Hematopoietic multipotent progenitor cell treated with erythropoietin and hydrocortisone succinate and interleukin-3 and kit ligand, for 17 days (in vitro differentiated cells): ENCODE results near the gene STAG1.
A peak's percentile ranks its signal among the peaks of the same experiment; 100 is the strongest.
"Not testable (repeated sequence)": the region's sequence is repeated elsewhere in the genome, so short reads cannot be mapped to it uniquely, and the experiment has no call there.

ENCODE experiments used
- DNase-seq: peaks from one replicate; pipeline ENCODE4 v3.0.0-alpha.2; 2015; ENCODE audit warnings: low spot score

The STAG1 gene

DNA sequence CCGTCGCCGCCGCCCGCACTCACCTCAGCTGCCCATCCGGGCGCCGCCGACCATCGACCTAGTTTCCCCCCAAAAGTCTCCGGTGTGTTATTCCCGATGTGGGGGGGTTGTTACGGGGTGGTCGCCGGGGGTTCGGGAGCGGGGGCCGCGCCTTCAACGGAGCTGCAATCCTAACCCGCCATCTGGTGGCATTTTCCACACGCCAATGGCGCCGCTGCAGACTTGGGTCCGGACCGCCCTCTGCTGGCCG lies at the start of gene STAG1:
STAG1 (minus strand) TSS at position 207 of the 250 bp plus-strand sequence. CDS start 121,480 bp downstream, outside the sequence.
- DNase-seq = no peak

DNA sequence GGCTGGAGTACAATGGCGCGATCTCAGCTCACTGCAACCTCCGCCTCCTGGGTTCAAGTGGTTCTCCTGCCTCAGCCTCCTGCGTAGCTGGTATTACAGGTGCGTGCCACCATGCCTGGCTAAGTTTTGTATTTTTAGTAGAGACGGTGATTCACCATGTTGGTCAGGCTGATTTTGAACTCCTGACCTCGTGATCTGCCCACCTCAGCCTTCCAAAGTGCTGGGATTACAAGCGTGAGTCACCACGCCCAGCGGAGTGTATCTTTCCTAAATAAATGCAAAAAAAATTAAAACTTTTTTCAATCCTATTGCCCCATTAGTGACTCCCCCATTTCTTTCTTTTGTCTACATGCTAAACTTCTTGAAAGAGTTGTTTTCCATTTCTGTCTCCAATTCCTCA lies 49.0 kb upstream of the STAG1 start:
- DNase-seq = not testable (repeated sequence)

DNA sequence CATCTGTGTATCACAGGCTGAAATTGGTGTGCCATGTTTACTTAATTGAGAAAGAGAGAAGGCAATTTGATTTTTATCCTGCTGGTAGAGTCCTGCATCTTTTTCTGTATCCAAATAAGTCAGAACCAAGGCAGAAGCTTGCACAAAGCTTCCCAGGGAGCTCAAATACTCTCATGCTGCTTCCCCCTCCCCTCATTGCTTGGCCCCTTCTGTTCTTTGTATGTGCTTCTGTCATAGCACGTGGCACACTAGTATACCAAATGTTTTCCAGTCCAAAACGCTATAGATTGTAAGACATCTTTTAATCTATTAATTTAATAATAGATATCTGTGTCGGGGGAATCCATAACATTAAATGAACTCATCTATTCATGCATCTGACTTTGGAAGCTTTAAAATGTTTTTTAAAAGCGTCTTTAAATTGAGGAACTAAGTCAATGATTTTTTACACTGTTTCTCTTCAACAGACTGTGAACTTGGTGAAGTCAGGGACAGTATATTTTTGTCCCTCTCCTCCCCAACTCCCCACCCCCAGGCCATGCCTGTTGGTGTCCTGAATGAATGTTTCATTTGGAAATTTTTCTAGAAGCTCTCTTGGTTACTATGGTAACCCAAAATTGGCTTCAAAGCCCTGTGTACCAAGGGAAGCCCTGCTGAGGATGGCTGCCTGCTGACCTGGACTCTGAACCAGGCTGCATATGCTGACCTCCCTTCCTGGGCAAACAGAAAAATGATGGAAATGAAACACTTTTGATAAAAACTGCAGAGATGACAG lies 40.6 kb upstream of the STAG1 start:
- no peak for DNase-seq

DNA sequence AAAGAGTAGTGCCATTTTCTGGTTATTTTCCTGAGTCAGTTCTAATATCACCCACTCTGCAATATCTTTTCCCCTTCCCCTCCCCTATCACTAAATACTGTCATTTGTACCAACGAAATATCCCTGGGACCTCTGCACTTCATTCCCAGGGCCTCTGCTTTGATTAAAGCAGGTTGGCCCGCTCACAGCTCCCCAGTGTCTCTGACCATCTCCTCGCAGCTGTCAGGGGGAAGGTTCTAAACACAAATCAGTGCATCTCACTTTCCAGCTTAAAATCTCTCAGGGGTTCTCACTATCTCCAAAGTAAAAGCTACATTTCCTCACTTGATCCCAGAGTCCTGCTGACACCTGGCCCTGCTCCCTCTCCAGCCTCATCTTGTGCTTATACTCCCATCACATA lies 38.6 kb upstream of the STAG1 start:
- DNase-seq = no peak

DNA sequence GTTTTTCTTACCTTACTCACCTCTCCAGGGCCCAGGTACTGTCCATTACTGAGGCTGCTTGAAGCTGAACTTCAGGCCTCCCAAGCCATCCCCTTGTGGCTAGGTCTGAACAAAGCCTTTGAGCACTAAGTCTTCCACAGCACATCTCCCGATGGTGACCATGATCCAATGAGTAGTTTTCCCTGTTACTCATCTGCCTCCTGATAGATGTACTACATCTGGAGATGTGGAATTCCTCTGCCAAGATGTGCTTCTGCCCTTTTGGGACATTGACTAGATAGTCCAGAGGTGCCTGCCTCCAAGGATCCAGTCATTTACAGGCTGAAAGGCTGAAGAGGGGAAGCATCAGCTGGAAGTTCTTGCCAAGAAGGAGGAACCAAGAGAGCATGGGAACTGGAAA lies 37.8 kb upstream of the STAG1 start:
- no peak for DNase-seq

DNA sequence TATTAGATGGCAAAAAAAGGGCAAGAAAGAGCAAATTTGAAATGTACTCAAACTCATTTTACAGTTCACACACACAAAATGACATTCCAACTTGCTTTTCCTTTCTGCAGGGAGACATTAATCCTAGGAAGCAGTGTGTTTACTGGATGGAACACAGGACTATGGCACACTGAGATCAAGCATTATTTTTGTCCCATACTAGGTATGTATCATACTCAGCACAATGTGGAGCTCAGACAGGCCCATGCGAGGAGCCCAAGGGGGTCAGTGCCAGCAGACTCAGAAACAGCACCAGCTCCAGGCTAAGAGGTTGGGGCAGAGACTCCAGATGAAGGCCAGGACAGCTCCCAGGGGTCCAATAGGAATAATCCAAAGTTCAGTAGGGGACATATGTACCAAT lies 36.0 kb upstream of the STAG1 start:
- no peak for DNase-seq

DNA sequence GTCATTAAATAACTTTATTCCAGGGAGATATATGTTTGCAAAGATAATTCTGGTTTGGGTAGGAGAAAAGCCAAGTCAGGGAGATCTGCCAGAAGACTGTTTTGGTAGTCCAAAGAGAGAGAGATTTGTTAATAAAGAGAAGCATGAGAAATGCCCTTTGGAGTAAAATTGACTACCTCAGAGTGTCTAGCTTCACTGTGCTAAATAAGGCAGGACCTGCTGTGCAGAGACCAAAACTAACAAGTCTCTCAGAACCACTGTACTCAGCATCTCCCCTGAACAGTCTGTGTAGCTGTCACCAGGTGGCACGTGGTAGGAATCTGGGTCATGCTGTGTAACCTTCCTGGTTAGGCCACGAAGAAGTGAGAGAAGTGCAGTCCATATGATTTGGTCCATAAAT lies 35.2 kb upstream of the STAG1 start:
- DNase-seq = peak; percentile 58

DNA sequence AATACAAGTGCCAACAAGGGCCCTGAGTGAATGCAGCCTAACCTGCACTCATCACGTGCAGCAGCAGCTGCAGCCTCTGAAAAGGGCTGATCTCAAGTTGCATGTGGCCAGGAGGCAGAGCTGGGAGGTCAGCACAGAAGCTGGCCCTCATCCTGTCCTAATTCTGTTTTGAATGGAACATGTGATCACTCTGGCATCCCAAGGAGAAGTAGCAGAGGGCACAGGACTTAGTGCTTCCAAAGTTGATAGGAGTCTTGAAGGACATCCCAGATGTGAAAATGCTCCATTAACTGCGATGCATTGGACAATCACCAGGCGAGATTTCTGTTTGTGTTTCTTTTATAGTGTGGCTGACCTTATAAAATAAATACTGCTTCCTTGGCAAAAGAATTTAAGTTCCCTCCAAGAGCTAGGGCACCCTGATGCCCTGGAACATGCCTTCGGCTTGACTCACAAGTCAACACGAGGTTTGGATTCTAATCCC lies 31.6 kb upstream of the STAG1 start:
- no peak for DNase-seq

DNA sequence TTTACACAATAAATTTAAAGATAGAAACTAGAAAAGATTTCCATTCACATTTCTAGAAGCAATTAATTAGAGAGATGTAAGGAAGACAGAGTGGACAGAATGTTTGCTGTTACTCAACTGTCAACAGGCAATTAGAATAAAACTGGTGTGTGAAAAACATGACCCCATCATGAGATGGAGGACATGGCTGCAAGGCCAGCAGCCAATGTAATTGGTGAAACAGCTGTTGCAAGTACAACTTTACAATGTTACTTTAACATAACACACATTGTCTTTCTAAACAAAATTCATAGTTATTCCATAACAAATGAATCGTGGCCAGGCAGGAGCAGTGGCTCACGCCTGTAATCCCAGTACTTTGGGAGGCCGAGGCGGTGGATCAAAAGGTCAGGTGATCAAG lies 28.6 kb upstream of the STAG1 start:
- DNase-seq = no peak

DNA sequence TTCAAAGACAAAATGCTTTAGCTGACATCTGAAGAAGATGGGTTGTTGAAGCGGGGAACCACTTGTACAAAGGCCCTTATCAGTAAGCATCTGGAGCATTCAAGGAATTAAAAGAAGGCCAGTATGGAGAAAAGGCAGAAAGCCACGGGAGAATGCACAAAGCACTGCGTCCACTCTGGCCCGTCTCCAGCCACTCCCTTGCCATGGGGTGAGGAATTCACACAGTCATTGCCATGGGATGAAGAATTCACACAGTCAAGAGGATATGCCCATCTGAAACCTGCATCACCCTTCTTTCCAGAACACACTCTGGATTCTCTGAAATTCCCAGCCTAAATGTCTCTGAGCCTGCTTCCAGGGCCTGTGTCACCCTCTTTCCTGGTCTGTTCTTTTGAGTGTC lies 26.7 kb upstream of the STAG1 start:
- no peak for DNase-seq

DNA sequence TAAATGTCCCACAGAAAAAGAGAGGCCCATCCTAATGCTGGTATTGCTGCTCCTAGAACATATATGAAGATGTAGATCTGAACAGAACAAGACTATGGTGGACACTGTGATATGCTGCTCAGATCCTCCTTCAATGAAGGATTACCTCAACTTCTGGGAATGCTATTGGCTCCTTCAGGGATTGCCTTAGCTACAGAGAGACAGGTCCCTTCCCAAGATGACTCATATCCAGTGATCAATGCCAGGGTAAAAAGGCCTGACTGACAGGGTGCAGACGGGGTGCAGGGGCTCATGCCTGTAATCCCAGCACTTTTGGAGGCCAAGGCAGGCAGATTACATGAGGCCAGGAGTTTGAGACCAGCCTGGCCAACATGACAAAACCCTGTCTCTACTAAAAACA lies 20.5 kb upstream of the STAG1 start:
- no peak for DNase-seq

DNA sequence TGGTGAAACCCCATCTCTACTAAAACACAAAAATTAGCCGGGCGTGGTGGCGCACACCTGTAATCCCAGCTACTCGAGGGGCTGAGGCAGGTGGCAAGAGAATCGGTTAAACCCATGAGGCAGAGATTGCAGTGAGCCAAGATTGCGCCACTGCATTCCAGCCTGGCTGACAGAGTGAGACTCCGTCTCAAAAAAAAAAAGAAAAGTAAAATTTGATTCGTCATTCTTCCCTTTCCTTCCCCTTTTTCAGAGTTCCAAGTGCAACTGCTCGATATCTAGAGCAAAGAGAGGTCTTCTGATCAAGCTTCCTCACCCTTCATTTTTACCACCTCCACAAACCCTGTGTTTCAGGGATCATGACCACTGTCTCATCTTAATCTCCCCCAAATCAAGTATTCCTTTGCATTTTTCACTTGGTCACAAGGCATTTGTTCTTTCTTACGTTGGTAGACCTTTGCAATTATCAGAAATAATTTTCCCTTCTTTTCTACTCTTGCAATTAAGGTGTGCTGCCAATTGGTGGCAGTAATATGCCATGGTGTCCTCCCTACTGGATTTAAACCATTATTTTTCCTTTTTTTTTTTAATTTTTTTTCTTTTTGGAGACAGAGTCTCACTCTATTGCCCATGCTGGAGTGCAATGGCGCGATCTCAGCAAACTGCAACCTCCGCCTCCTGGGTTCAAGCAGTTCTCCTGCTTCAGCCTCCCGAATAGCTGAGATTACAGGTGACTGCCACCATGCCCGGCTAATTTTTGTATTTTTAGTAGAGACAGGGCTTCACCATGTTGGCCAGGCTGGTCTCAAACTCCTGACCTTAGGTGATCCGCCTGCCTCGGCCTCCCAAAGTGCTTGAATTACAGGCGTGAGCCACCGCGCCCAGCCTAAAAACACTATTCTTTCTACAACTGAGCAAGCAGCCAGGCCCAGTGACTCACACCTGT lies 6.3 kb upstream of the STAG1 start:
- peak; percentile 26 for DNase-seq

DNA sequence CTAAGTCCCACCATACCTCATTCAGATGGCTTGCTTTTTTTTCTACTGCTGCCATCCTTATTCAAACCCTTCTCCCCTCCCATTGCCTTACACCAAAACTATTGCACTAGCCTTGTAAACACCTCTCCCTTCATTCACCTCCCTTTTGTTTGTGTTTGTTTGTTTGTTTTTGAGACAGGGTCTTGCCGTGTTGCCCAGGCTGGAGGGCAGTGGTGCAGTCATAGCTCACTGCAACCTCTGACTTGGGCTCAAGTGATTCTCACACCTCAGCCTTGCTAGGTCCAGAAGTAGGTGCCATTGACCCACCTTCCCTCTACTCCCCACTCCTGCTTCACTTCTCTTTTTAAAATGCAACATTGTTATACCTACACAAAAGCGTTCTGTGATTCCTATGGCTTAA lies 3.0 kb upstream of the STAG1 start:
- DNase-seq = no peak

DNA sequence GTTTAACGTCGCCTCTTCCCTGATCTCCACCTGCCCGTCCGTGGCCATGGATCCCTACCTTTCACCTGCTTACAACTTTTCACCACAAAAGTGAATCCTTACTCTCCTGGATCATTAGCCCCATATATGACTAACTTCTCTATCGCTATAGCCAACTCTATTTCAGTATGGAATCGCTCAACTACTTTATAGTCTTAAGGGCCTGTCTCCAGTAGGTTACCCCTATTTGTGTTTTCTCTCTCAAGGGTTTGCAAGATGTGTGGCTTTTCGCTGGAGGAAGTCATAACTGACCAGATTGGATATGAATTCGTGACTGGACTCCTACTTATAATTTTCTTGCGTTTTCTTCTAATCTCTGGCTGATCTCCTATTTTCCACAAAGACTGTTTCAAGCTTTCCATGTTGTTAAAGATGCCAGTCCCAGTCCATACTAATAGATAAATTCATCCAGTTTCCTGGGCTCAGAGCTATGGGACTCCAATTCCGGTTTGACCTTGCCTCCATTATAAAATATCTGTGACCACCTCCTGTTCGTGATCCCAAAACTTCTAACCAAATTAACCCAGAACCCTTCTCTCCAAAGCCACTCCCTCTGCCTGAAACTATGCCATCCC lies 1.3 kb upstream of the STAG1 start:
- no peak for DNase-seq

DNA sequence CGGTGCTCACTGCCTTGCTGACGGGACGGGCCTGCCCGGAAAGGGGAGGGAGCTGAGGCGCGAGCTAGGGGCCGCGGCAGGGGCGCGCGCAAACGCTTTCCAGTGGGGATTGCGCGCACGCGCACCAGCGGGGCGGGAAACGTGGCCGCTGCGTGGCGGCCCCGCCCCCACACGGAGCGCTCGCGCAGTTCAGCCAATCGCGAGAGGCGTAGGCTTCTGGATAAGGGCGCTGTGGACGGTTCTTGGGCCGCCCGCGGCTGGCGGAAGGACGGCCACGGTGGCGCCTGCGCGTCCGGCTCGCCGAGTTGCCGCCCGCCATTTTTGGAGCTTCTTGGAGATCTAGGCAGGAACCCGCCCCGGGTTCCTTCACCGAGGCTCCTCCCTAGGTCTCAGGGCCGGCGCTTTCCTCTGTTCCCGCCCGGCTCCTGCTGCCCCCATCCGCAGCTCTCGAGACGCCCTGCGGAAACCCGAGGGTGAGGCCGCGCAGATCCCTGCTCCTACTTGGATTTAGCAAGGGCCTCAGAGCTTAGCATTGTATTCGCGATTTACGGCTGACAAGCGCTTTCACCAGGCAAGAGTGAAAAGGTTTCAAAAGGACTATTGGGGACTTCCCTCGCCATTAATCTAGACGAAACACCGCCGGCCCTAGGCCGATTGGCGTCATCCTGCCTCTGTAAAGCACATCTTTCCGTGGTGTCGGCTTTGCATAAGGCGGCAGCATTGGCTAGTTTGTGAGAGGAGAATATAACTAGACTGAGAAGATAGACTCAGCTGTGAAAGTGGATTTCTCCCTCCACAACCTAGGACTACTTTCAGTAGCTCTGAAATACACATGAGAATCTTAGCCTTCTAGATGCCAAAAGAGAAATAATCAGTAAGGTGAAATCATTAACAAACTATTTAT lies 496 bp upstream of the STAG1 start:
- DNase-seq = peak; percentile 98

DNA sequence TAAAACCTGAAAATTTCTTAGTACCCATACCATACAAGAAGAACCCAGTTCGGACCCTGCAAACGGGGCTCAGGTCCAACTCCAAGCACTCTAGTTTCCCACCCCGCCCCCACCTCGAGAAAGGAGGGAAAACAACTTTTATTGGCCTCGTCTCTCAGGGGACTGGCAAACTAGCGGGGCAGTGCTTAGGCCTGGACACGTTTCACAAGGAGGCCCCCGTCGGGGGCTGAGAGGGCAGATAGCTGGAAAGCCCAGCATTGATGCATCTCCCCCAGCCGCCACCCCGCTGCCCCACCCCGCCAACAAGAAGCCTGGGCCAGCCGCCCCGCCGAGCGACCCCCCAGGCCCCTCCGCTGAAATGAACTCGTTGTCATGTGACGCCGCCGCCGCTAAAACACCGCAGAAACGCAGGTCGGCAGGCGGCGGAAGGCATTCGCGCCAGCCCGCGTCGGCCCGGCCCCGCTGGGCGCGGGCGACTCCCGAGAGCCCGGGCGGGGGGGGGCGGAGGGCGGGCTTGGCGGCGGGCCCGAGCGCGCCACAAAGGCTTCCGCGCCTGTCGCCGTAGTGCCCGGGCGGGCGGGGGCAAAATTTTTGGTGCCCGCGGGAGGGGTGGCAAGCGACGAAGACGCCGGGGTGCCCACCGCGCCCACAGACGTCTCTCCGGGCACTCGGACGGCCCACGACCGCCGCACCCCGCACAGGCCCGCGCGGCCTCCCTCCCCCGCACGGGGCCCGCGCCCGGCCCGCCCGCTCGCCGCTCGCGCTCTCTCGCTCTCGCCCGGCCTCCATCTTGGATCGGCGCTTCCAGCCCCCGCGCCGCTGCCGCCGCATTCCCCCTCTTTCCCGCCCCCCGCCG lies 634 bp downstream of the STAG1 start:
- peak; percentile 74 for DNase-seq

DNA sequence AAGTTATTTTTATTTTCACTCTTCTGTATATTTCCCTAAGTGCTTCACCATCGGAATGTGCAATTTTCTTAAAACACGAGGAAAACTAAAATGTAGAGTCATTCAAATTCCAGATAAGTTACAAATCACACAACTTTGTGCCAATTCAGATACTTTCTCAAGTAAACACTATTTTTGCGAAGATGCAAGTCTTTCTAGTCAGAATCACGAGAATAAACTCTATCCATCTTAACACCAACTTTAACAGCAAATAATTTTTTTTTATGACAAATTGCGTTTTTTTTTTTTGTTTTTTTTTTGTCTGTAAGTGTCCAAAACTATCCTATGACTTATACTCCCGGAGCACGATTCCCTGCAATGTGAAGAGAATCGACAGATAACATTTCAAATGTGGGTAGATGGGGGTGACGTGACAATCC lies 1.3 kb downstream of the STAG1 start:
- peak; percentile 69 for DNase-seq

DNA sequence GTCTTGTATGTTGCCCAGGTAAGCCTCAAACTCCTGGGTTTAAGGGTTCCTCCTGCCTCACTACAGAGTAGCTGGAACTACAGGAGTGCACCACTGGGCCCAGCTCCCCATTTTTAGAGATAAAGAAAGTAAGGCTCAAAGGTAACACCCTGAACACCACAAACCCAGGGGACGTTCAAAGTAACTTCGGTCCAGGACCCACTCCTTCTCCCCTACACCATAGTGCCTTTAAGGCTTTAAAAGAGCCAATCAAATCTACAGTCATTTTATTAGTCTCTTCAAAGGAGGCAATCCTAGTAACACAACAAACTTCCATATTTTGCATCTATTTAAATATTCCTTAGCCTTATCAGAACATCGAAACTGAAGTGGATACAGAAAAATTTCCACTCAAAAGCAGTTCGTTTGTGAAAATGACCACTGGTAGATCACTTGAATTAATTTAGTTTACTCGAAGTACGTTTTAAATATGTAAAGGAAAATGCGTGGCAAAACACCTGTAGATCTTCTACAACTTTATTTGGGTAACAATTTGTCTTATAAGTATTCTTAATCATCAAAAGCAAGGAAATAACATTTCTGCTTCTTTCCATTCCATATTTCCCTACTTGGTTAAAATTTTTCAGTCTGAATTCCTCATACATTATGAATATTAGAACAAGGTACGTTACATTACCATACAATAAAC lies 1.8 kb downstream of the STAG1 start:
- peak; percentile 60 for DNase-seq

DNA sequence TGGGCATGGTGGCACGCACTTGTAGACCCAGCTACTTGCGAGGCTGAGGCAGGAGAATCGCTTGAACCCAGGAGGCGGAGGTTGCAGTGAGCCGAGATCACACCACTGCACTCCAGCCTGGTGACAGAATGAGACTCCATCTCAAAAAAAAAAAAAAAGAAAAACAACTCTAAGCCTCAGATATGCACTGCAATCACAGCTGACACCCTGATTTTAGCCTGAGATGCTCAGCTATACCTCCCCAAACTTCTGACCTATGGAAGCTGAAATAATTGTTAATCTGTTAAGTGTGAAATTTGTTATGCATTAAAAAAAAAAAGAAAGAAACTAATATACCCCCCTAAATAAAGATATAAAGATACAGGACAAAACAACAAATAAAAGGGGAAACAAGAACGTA lies 2.6 kb downstream of the STAG1 start:
- DNase-seq = not testable (repeated sequence)

DNA sequence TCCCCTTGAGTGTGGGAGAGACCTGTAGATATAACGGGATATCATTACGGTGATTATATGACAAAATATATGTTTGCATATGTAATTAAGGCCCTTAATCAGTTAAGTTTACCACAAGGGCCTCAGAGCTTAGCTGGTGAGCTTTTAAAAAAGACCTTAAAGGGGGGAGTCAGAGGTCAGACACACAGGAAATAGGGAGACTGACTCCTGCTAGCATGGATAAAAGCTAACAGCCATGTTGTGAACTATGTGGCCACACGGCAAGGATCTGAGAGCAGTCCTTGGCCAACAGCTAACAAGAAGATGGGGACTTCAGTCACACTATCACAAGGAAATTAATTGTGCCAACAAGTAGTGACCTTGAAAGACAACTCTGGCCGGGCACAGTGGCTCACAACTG lies 3.1 kb downstream of the STAG1 start:
- DNase-seq = peak; percentile 26
